Measurements from ENCODE around the gene KRTAP2-1. TPM values are rescaled to one million over a fixed set of nuclear protein-coding genes. Genes with fewer than 3 reads are reported as not detected.

The KRTAP2-1 gene
- total and polyA plus RNA-seq, 7 donors: not detected

DNA sequence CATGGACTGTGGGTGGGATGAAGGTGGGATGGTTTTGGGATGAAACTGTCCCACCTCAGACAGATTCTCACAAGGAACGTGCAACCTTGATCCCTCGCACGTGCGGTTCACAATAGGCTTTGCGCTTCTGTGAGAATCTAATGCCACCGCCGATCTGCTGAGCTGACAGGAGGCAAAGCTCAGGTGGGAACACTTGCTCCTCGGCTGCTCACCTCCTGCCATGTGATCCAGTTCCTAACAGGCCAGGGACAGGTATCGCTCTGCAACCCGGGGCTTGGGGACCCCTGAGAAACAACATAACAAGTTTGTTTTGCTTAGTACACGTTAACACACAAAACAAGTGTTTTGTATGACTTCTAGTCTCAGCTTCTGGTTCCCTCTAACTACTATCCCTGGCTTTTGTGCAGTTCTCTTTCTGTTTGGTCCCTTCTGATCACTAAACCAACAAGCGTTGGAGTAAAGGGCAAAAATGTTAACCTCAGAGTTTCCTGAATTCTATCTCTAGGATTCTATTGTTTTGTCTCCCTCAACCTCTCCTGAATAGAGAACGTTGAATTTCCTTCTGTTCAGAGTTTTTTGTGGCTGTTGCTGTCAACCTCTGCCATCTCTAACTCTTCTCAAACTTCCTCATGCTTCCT is 30.4 kb downstream of the KRTAP2-1 start:
- no peaks in the 10 kb centered on the region for H3K9me3 ChIP-seq
- DNase-seq (no peak), ATAC-seq (no peak)
- whole genome bisulfite sequencing, 3 donors: 83 to 87% (median 83%) methylated on average over 13 of the region's 13 CpGs
- no peaks in the 10 kb centered on the region for H3K27me3 ChIP-seq (ENCODE audit: insufficient read depth in 3 of 3, low read length in 2 of 3)
- no peak overlapping the region for H3K27ac ChIP-seq
- intact Hi-C loops (cut with DNase I): no loop called here
- no peaks in the 10 kb centered on the region for H3K4me1 ChIP-seq
- no peaks in the 10 kb centered on the region for H3K36me3 ChIP-seq (ENCODE audit: insufficient read depth in 1 of 2, low read depth in 1 of 2)
- H3K4me3 ChIP-seq: no peak overlapping the region
- TF ChIP-seq, protein P1, sequence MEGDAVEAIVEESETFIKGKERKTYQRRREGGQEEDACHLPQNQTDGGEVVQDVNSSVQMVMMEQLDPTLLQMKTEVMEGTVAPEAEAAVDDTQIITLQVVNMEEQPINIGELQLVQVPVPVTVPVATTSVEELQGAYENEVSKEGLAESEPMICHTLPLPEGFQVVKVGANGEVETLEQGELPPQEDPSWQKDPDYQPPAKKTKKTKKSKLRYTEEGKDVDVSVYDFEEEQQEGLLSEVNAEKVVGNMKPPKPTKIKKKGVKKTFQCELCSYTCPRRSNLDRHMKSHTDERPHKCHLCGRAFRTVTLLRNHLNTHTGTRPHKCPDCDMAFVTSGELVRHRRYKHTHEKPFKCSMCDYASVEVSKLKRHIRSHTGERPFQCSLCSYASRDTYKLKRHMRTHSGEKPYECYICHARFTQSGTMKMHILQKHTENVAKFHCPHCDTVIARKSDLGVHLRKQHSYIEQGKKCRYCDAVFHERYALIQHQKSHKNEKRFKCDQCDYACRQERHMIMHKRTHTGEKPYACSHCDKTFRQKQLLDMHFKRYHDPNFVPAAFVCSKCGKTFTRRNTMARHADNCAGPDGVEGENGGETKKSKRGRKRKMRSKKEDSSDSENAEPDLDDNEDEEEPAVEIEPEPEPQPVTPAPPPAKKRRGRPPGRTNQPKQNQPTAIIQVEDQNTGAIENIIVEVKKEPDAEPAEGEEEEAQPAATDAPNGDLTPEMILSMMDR (IDR thresholded peaks at IDR 0.05): no peak

DNA sequence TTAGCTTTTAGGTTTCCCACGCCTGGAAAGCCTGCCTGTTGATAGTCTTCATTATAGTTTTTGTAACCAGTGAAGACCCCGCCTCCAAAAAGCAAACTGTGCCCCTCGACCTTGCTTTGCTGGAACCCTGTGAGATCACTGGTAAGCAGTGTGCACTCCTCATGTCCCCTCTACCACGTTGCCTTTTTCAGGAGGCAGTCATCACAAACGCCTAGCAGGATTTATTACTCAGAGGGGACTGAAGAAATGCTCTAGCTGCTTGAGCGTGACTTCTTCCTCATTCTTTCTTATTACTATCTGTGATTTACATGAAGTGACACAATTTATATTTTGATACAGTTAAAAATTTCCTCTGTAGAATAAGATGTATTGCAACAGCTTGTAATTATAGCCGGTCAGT is 31.7 kb downstream of the KRTAP2-1 start:
- WGBS, 3 donors: 65 to 68% (median 67%) methylated on average over 7 of the region's 7 CpGs
- intact Hi-C loops (cut with DNase I): no loop called here
- H3K9me3 ChIP-seq: no peaks in the 10 kb centered on the region

DNA sequence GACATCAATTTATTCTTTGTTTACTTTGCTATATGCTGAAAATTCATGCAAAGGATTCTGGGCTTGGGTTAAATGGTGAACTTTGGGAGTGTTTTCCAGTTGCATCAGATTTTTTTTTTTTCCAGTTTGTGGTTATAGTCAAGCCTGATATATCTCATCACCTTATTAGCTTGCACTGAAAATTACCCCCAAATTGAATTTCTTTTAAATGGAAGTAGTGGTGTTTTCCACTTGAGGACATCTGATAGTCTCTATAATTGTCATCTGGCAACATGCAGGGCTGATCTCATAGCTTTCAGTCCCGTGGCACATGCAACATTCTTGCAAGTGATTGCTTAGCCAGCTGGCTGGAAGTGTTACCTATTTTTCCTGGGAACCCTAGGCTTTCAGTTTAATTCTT is 33.5 kb downstream of the KRTAP2-1 start:
- H3K4me1 ChIP-seq: no peaks in the 10 kb centered on the region
- H3K27me3 ChIP-seq (ENCODE audit: insufficient read depth in 3 of 3, low read length in 2 of 3): peaks cover 0 to 4% (median 0%) of the 10 kb centered on the region in 3 donors
- intact Hi-C loops (cut with DNase I): no loop called here
- 6 to 10% (median 7%) methylated on average over 1 of the region's 1 CpG for WGBS, 3 donors
- TF ChIP-seq, protein P1 (IDR thresholded peaks at IDR 0.05): no peak
- H3K36me3 ChIP-seq (ENCODE audit: insufficient read depth in 1 of 2, low read depth in 1 of 2): no peaks in the 10 kb centered on the region
- H3K4me3 ChIP-seq: no peak overlapping the region
- ATAC-seq (peak in 3 of 4 donors; percentile 44 to 65 (median 61)), DNase-seq (no peak)
- no peaks in the 10 kb centered on the region for H3K9me3 ChIP-seq
- no peak overlapping the region for H3K27ac ChIP-seq

More for the DNA sequence above, 31.7 kb downstream of the KRTAP2-1 start:
- no peaks in the 10 kb centered on the region for H3K4me1 ChIP-seq
- ATAC-seq (no peak), DNase-seq (no peak)
- no peak overlapping the region for H3K27ac ChIP-seq
- H3K36me3 ChIP-seq (ENCODE audit: insufficient read depth in 1 of 2, low read depth in 1 of 2): no peaks in the 10 kb centered on the region
- H3K4me3 ChIP-seq: no peak overlapping the region
- TF ChIP-seq, protein P1 (IDR thresholded peaks at IDR 0.05): no peak
- H3K27me3 ChIP-seq (ENCODE audit: insufficient read depth in 3 of 3, low read length in 2 of 3): peaks cover 0 to 4% (median 0%) of the 10 kb centered on the region in 3 donors

DNA sequence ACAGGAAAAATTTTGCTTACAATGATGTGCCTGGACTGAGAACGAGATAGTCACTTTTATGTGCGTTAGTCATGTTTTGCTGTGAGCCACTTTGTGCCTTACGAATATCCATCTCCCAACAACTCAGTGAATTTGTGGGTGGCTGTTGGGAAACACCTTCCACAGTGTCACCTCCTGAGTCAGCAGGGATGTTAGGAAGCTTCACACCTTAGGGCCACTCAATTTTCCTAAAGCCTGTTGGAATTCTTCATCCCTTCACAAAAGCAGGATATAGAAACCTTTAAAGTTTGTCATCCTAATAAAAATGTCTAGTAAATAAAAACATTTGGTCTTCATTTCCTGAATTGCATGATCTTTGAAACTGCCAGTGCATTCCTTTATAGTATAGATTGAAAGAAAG is 33.9 kb downstream of the KRTAP2-1 start:
- 64 to 77% (median 69%) methylated on average over 3 of the region's 3 CpGs for WGBS, 3 donors

More for the DNA sequence above, 33.9 kb downstream of the KRTAP2-1 start:
- Histone ChIP-seq H3K36me3 (ENCODE audit: insufficient read depth in 1 of 2, low read depth in 1 of 2) (no peaks in the 10 kb centered on the region), H3K4me3 (no peak overlapping the region), H3K9me3 (no peaks in the 10 kb centered on the region), H3K27ac (no peak overlapping the region), H3K27me3 (ENCODE audit: insufficient read depth in 3 of 3, low read length in 2 of 3) (peaks cover 0 to 4% (median 0%) of the 10 kb centered on the region in 3 donors), H3K4me1 (no peaks in the 10 kb centered on the region)
- no peak for ATAC-seq
- DNase-seq: no peak
- TF ChIP-seq, protein P1 (IDR thresholded peaks at IDR 0.05): no peak
- intact Hi-C loops (cut with DNase I): no loop called here

Measured in psoas muscle (tissue), 8 donors.